22Rv1 (cell line): Measurements from ENCODE around the gene TAS1R2.

ENCODE experiments used
- ZFX ChIP-seq: fragments of 450-650 bp; IDR thresholded peaks from 2 replicates; pipeline ENCODE4 v1.6.1; 2017; ENCODE audit warnings: antibody characterized with exemption, borderline replicate concordance
- TF ChIP-seq, protein P1 (sequence below): fragments of 450-650 bp; IDR thresholded peaks from 2 replicates; pipeline ENCODE4 v1.5.1; 2017; ENCODE audit warnings: mild to moderate bottlenecking

GRCh38 chr1:18907917-18908845 lies 48.7 kb upstream of the TAS1R2 start:
- TF ChIP-seq, protein P1, sequence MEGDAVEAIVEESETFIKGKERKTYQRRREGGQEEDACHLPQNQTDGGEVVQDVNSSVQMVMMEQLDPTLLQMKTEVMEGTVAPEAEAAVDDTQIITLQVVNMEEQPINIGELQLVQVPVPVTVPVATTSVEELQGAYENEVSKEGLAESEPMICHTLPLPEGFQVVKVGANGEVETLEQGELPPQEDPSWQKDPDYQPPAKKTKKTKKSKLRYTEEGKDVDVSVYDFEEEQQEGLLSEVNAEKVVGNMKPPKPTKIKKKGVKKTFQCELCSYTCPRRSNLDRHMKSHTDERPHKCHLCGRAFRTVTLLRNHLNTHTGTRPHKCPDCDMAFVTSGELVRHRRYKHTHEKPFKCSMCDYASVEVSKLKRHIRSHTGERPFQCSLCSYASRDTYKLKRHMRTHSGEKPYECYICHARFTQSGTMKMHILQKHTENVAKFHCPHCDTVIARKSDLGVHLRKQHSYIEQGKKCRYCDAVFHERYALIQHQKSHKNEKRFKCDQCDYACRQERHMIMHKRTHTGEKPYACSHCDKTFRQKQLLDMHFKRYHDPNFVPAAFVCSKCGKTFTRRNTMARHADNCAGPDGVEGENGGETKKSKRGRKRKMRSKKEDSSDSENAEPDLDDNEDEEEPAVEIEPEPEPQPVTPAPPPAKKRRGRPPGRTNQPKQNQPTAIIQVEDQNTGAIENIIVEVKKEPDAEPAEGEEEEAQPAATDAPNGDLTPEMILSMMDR = no peak
- no peak for TF ChIP-seq ZFX
